Stimulated activated CD8-positive, alpha-beta memory T cell treated with anti-CD3 and anti-CD28 coated beads, Interleukin-15, amount 100 ng/mL, for 48 hours (primary cell): Measurements from ENCODE around the gene VEZT.
"Not testable (repeated sequence)": the region's sequence is repeated elsewhere in the genome, so short reads cannot be mapped to it uniquely, and the experiment has no call there.

Experiments
- DNase-seq, 2 donors: peaks; one replicate each; pipeline ENCODE4 v3.0.0-alpha.2; 2020; ENCODE audit warnings: low read depth in 2 of 2

The VEZT gene

GRCh38 chr12:95257541-95257940, 39.9 kb downstream of the VEZT start:
- no peak for DNase-seq

GRCh38 chr12:95258151-95258550, 40.5 kb downstream of the VEZT start:
- DNase-seq, result no peak

DNA sequence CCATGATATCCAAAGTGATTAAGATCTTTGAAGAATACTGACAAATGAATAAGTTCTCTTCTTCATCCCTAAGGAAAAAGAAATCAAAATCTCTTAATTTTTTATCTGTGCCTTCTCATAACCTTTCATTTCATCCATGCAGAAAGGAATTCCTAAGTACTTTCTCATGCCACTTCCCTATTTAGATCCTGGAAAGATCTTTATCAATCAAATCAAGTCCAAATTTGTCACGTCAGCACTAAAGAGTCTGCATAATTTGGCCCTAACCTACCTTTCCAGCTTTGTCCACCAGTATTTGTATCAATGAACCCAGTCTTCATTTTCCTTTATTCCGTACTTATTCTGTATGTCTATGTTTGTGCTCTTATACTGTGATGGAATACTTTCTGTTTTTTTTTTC, 41.2 kb downstream of the VEZT start:
- DNase-seq, result no peak

GRCh38 chr12:95259368-95259767, 41.8 kb downstream of the VEZT start:
- DNase-seq, result no peak

DNA sequence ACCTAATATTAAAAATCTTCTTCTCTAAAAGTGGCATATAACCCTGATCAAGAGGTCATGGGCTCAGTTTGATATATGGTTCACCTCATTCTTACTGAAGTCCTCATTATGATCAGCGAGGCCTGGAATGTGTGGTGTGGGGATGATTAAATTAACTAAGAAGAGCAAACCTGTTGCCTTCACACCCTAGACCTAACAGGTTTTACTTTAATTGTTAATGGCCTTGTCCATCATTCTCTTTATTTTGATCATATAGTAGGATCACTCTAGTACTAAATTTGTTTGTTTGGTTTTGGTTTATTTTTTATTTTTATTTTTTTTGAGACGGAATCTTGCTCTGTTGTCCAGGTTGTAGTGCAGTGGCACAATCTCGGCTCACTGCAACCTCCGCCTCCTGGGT, 43.5 kb downstream of the VEZT start:
- DNase-seq, result no peak

GRCh38 chr12:95262808-95263207, 45.2 kb downstream of the VEZT start:
- no peak for DNase-seq

DNA sequence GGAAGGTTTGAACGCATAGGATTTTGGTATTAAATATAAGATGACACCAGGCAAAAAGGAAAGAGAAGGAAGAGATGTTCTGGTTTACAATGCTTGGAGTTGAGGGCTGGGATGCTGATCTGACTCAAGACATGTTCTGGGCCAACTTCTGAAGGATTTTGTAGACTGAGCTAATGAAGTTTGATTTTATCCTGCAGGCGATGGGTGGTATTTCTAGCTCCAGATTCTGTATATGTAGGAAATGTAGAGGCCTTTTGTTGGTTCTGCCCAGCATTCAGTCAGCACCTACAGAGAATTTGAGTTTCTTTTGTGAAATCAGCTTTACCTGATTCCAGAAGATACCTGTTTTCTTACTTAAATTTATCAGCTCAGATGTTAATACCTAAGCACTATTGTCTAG, 48.2 kb downstream of the VEZT start:
- no peak for DNase-seq

DNA sequence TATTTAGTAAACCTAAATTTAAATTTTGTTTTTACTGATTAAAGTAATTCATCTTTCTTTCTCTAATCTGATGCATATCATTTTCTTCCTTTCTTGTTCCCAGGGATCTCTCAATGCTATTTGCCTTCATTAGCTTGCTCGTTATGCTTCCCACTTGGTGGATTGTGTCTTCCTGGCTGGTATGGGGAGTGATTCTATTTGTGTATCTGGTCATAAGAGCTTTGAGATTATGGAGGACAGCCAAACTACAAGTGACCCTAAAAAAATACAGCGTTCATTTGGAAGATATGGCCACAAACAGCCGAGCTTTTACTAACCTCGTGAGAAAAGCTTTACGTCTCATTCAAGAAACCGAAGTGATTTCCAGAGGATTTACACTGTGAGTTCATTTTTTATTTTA, 48.6 kb downstream of the VEZT start:
- no peak for DNase-seq

GRCh38 chr12:95269892-95270291, 52.3 kb downstream of the VEZT start:
- no peak for DNase-seq

DNA sequence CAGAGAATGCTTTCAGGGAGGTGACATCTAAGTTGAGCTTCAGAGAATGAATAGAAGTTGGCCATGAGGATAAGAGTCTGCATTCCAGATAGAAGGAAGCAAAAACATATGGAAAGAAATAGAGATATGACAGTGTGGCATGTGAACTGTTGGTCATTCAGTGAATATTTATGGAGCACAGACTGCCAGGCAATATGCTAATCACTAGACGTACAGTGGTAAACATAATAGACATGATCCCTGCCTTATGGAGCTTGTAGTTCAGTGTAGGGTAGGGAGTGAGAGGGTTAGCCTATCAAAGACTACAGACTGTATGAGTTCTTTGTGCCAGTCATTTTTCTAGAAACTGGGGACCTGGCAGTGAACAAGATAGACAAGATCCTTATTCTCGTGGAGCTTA, 53.9 kb downstream of the VEZT start:
- DNase-seq, result no peak

GRCh38 chr12:95277139-95277538, 59.5 kb downstream of the VEZT start:
- DNase-seq, result no peak

DNA sequence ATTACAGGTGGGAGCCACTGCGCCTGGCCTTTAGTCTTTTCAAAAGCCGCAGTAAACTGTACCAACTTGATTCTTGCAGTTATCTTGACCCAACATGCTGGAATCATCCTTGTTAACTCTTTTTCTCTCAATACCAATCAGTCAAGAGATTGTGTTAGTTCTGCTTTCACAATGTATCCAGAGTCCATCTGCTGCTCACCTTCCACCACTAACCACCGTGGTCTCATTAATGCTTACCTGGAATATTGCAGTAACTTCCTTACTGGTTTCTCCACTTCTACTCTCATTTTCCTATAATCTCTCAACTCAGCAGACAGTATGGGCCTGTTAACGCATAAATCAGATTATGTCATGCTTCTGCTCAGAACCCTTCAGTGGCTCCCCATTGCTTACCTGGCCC, 62.2 kb downstream of the VEZT start:
- no peak for DNase-seq

DNA sequence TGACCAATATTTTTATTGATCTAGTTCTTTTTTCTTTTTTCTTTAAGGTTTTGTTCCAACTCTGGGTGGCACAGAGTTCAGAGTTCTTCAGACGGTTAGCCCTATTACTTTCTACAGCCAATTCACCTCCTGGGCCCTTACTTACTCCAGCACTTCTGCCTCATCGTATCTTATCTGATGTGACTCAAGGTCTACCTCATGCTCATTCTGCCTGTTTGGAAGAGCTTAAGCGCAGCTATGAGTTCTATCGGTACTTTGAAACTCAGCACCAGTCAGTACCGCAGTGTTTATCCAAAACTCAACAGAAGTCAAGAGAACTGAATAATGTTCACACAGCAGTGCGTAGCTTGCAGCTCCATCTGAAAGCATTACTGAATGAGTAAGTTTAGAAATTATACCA, 64.7 kb downstream of the VEZT start:
- no peak for DNase-seq

GRCh38 chr12:95283371-95283770, 65.8 kb downstream of the VEZT start:
- DNase-seq, result no peak

DNA sequence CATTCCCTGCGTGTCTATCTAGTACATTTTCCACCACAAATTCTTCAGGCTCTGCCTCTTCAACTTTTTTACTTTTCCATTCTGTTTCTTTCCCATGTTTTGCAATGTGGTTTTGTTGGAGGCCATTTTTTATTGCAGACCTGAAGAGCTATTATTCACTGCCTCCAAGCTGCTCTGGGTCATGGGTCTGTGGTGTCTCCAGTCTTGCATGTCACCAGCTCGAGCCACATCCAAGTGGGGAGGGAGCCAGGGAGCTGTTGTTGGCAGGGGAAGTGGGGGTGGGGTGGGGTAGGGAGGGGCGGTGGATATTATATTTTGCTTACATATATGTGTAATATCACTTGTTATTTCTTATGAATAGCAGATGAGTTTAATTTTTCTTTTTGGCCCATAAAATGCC, 69.1 kb downstream of the VEZT start:
- DNase-seq, result no peak

DNA sequence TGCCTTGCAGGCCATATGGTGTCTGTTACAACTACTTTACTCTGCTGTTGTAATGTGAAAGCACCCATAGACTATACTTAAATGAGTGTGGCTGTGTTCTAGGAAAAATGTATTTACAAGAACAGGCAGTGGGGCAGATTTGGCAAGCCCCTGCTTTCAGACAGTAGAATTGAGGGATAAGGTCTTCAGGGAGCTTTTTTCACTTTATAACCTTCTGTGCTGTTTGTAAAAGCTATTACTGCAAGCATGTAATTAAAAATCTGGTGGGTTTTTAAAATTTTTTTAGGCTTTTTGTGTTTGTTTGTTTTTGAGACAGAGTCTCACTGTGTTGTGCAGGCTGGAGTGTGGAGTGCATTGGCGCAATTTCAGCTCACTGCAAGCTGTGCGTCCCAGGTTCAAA, 73.9 kb downstream of the VEZT start:
- DNase-seq, result no peak

DNA sequence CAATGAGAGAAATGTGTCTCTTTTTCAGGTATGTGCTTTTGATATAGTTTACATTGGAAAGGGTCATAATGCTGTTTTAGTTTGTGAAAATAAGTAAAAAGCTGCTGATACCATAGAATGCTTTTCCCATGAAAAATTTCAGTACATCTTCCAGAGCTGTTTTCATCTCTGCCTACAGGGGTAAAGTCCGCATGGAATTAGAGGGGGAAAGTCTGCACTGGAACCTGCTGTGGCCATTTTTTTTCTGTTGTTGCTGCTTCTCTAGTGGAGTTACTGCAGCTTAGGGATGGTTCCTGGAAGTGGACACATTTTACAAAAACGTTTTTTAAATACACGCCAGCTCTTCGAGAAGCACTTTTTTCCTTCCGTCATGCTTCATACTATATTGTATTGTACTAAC, 81.3 kb downstream of the VEZT start:
- no peak for DNase-seq

- DNase-seq, result no peak
Measured at GRCh38 chr12:95300286-95300685, 82.7 kb downstream of the VEZT start.

GRCh38 chr12:95303476-95303875, 85.9 kb downstream of the VEZT start:
- no peak for DNase-seq

DNA sequence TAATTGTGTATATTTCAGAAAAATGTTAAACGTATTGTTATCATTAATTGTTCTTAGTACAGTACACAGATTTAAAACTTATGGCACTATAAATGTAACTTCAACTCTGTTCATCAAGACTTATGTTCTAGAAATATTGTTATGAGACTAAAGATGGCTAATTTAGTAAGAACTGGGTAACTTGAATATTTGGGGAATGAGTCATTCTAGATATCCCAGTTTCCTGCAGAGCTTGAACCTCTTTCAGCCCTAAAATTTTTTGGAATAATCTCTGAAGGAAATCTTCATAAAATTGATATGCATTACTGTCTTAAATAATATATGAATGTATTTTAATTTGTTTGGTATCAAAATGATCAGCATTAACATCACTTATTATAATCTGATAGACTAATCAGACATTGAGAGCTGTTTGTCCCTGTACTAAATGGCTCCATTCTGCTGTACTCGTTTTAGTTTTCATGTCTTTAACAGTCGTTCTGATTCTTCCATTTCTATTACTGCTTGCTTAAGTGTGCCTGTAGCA, 87.1 kb downstream of the VEZT start:
- DNase-seq, result no peak

- no peak for DNase-seq
Measured at GRCh38 chr12:95312656-95313055, 95.0 kb downstream of the VEZT start.

GRCh38 chr12:95314756-95315155, 97.1 kb downstream of the VEZT start:
- not testable (repeated sequence) for DNase-seq

- DNase-seq, result no peak
Measured at GRCh38 chr12:95316798-95317197, 99.2 kb downstream of the VEZT start.

- DNase-seq, result no peak
Measured at GRCh38 chr12:95318071-95318545, 100.5 kb downstream of the VEZT start.
